SU-DHL-6 (cell line): ENCODE measurements around the gene RBP3.

Source experiments
- H2AFZ ChIP-seq: fragments of 200-600 bp; sonication (generic); 2 replicates; pipeline ENCODE4 v1.6.1; 2014; ENCODE audit warnings: low read depth, mild to moderate bottlenecking, moderate library complexity, mixed read lengths, antibody characterized with exemption, low read length; ENCODE audit not compliant: severe bottlenecking
- H3F3A ChIP-seq: fragments of 200-600 bp; shearing (Covaris generic); 2 replicates; pipeline ENCODE4 v1.6.0; 2016; ENCODE audit warnings: antibody characterized with exemption, mild to moderate bottlenecking; ENCODE audit not compliant: insufficient read depth
- H3K27ac ChIP-seq: fragments of 200-600 bp; sonication (generic); 2 replicates; pipeline ENCODE4 v1.5.1; 2016; ENCODE audit warnings: low read depth, mild to moderate bottlenecking, low read length, moderate library complexity, mixed read lengths
- H3K27me3 ChIP-seq: fragments of 200-600 bp; sonication (generic), shearing (Covaris generic); 2 replicates; pipeline ENCODE4 v1.6.0; 2014; ENCODE audit warnings: mild to moderate bottlenecking, low read length
- H3K36me3 ChIP-seq: fragments of 200-600 bp; sonication (generic); 2 replicates; pipeline ENCODE4 v1.6.1; 2014; ENCODE audit warnings: mild to moderate bottlenecking, low read length, mixed read lengths
- H3K4me2 ChIP-seq: fragments of 300-600, 200-600 bp; shearing (Covaris generic), sonication (generic); 2 replicates; pipeline ENCODE4 v1.6.0; 2014; ENCODE audit warnings: low read length, low read depth, mild to moderate bottlenecking; ENCODE audit not compliant: poor library complexity, severe bottlenecking
- H3K4me3 ChIP-seq: fragments of 200-600 bp; sonication (generic); 2 replicates; pipeline ENCODE4 v1.5.1; 2014; ENCODE audit warnings: antibody characterized with exemption, low read length, mild to moderate bottlenecking, mixed read lengths; ENCODE audit not compliant: insufficient read depth, poor library complexity, severe bottlenecking
- H3K79me2 ChIP-seq: fragments of 200-600 bp; sonication (generic); 2 replicates; pipeline ENCODE4 v1.6.1; 2014; ENCODE audit warnings: mild to moderate bottlenecking, low read length, moderate library complexity; ENCODE audit not compliant: insufficient read depth
- H3K9ac ChIP-seq: fragments of 200-600 bp; sonication (generic); 2 replicates; pipeline ENCODE4 v1.7.0; 2014; ENCODE audit warnings: mild to moderate bottlenecking, low read length
- H3K9me2 ChIP-seq: fragments of 200-600 bp; sonication (generic); replicated peaks from 2 replicates; pipeline ENCODE4 v1.6.1; 2014; ENCODE audit warnings: low read length; ENCODE audit not compliant: insufficient read depth
- H3K9me3 ChIP-seq: fragments of 200-600 bp; sonication (generic); 2 replicates; pipeline ENCODE4 v1.6.1; 2014; ENCODE audit warnings: low read length, mixed read lengths; ENCODE audit not compliant: insufficient read depth
- H4K20me1 ChIP-seq: fragments of 200-600 bp; sonication (generic); 2 replicates; pipeline ENCODE4 v1.6.1; 2014; ENCODE audit warnings: low read depth, mild to moderate bottlenecking, antibody characterized with exemption, low read length, moderate library complexity, mixed read lengths
- EZH2phosphoT487 ChIP-seq: fragments of 200-600 bp; sonication (generic), shearing (Covaris generic); conservative IDR thresholded peaks from 2 replicates; pipeline ENCODE4 v1.6.1; 2018; ENCODE audit warnings: mild to moderate bottlenecking, antibody characterized with exemption, low read length, moderate library complexity, mixed read lengths
- TF ChIP-seq, protein P1 (sequence below): fragments of 200-600 bp; sonication (generic); IDR thresholded peaks from one replicate; pipeline ENCODE4 v1.5.1; 2017; ENCODE audit warnings: antibody characterized with exemption, mild to moderate bottlenecking, low read length, moderate library complexity; ENCODE audit not compliant: insufficient read depth, poor library complexity, severe bottlenecking

The RBP3 gene

DNA sequence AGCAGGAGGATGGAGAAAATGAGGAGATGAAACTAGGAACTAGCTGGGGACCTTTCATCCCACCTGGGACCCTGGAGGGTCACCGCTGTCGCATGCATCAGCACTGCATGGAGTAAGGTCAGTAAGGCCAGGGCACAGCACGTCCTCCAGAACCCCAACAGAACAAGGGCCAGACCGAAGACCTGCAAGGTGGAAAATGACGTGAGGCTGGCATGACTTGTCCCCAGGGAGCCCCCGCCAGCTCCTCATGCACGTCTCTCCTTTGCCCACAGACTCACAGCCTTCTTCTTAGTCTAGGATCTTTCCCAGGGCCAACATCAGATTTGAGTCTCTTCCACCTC lies 31.3 kb downstream of the RBP3 start:
- Histone ChIP-seq H3F3A (no peaks in the 10 kb centered on the region), H3K9me2 (no peaks in the 10 kb centered on the region), H2AFZ (no peak overlapping the region), H4K20me1 (no peaks in the 10 kb centered on the region), H3K27me3 (no peaks in the 10 kb centered on the region), H3K36me3 (no peaks in the 10 kb centered on the region), H3K9me3 (no peaks in the 10 kb centered on the region), H3K4me2 (no peak overlapping the region), H3K4me3 (no peak overlapping the region), H3K79me2 (no peaks in the 10 kb centered on the region), H3K27ac (no peak overlapping the region), H3K9ac (no peak overlapping the region)
- no peak for TF ChIP-seq EZH2phosphoT487
- TF ChIP-seq, protein P1, sequence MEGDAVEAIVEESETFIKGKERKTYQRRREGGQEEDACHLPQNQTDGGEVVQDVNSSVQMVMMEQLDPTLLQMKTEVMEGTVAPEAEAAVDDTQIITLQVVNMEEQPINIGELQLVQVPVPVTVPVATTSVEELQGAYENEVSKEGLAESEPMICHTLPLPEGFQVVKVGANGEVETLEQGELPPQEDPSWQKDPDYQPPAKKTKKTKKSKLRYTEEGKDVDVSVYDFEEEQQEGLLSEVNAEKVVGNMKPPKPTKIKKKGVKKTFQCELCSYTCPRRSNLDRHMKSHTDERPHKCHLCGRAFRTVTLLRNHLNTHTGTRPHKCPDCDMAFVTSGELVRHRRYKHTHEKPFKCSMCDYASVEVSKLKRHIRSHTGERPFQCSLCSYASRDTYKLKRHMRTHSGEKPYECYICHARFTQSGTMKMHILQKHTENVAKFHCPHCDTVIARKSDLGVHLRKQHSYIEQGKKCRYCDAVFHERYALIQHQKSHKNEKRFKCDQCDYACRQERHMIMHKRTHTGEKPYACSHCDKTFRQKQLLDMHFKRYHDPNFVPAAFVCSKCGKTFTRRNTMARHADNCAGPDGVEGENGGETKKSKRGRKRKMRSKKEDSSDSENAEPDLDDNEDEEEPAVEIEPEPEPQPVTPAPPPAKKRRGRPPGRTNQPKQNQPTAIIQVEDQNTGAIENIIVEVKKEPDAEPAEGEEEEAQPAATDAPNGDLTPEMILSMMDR, result no peak

DNA sequence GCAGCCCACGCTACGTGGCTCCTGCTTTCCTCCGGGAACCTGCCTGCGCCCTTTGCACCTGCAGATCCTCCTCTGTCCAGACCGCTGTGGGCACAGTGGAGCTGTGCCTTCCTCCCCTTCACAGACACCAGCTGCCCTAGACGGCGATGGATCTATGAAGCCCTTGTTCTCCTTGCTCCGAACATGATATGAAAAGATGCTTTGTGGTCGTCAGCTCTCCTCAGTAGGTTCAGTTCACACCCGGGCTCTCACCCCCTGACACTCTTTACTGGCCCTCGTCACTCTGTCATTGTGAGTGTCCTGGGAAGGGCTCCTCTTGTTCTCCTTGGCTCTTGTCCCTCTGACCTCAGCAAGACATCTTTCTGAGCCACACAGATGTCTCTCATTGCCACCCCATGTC lies 31.7 kb downstream of the RBP3 start:
- Histone ChIP-seq H3K4me2 (no peak overlapping the region), H3K27me3 (no peaks in the 10 kb centered on the region), H3K9me3 (no peaks in the 10 kb centered on the region), H3K4me3 (no peak overlapping the region), H4K20me1 (no peaks in the 10 kb centered on the region), H3K79me2 (no peaks in the 10 kb centered on the region), H3F3A (no peaks in the 10 kb centered on the region), H3K9me2 (no peaks in the 10 kb centered on the region), H3K27ac (no peak overlapping the region), H3K9ac (no peak overlapping the region), H2AFZ (no peak overlapping the region), H3K36me3 (no peaks in the 10 kb centered on the region)
- no peak for TF ChIP-seq EZH2phosphoT487
- TF ChIP-seq, protein P1, result no peak

DNA sequence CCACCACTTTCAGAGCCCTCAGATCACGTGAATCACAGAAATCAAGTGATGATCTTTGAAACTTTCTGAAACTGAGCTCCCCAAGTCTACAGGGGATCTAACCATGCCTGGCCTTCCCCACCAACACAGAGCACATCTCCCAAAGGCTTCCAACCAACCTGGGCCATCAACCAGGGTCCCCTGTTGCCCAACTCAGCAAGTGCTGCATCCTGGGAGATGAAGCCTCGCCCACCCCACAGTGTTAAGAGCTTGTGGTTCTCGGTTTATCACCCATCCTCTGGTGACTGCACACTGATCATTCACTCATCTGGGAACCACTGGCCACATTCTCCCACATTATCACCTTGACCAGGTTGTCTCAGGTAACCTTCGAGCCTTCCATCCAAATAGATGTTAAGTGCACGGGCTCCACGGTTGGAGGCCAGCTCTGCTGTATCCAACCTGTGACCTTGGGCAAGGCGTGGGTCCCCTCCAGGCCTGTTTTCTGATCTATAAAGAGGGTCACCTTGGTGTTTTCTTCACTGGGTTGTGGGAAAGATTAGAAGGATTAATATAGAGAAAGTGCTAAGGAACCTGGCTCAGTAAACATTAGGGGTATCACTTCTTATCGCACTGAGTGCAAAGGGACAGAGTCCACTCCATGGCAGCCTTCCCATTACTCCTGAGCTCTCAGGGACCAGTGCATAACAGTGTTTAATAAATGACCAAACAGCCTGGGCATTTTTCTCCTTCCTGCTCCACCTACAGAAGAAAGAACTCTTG lies 32.4 kb downstream of the RBP3 start:
- no peak for TF ChIP-seq EZH2phosphoT487
- TF ChIP-seq, protein P1, result no peak
- Histone ChIP-seq H3K27ac (no peak overlapping the region), H3K36me3 (no peaks in the 10 kb centered on the region), H2AFZ (no peak overlapping the region), H3F3A (no peaks in the 10 kb centered on the region), H3K4me3 (no peak overlapping the region), H3K9me2 (no peaks in the 10 kb centered on the region), H4K20me1 (no peaks in the 10 kb centered on the region), H3K79me2 (no peaks in the 10 kb centered on the region), H3K27me3 (no peaks in the 10 kb centered on the region), H3K9me3 (no peaks in the 10 kb centered on the region), H3K9ac (no peak overlapping the region), H3K4me2 (no peak overlapping the region)
